Activated naive CD4-positive, alpha-beta T cell treated with Interleukin-2 at 50 U/mL for 16 hours (primary cell): ENCODE data around the gene GRHL3.
A peak's percentile ranks its signal among the peaks of the same experiment; 100 is the strongest.

Experiments
- DNase-seq: peaks from one replicate; pipeline ENCODE4 v3.0.0-alpha.2; 2020

Gene GRHL3

DNA sequence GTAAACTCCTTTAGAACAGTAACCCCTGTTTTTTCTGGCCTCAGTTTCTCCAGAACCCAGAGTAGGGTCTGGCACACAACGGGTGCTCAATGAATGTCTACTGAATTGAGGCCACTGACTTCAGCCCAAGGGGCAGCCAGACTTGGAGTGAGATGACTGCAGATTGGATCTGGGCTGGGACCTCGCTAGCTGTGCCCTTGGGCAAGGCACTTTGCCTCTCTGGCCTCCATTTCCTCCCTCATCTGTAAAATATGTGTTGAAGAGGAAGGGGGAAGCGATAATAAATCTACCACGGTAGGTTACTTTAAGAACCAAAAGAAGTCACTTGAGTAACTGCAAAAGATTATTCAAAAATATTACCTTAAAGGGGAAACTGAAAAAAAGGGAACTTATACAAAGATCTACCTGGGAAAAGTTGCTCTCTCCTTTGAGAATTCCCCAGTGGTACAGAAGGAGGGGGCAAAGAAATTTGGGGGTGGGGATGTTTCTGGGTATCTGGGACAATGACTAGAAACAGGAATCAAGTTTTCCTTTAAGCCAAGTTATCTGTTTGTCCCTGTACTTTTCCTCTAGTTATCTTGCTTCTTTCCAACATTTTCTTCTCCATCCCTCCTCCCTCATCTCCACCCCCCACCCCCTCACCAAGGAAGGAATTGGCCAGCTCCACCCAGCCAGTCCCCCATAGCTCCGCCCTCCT is 394 bp upstream of the GRHL3 start:
- DNase-seq: no peak

DNA sequence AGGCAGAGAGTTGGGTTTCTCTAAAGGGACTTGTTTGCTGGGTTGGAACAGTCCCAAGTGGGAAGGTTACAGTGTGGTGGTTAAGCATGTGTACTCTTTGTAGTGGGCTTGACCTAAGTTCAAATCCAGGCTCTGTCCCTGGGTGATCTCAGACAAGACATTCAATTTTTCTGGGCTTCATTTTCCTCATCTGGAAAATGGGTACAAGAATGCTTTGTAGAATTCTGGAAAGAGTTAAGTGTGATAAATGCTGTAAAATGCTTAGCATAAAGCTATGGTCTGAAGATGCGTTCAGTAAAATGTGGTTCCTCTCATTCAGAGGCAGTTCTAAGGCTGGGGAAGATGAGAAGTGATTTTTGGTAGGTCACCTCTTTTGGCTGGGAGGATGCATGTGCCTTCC is 805 bp downstream of the GRHL3 start:
- DNase-seq: no peak

DNA sequence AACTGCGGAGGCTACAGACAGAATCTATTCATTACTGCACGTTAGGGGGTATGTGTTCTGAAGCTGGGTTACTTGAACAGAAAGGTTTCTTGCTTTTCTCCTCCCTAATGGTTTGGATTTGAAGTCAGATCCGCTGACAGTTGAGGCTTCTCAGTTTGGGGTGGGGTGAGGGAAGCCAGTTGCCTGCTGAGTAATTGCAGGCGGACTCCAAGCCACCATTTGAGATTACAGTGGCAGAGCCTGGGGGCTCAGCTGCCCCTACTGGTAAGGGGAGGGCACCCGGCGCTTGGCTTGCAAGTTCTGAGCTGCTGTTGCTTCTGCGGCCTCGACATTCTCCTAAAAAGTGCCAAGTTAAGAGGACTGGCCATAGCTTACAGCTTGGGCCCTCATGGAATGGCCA is 2.0 kb downstream of the GRHL3 start:
- DNase-seq: no peak

DNA sequence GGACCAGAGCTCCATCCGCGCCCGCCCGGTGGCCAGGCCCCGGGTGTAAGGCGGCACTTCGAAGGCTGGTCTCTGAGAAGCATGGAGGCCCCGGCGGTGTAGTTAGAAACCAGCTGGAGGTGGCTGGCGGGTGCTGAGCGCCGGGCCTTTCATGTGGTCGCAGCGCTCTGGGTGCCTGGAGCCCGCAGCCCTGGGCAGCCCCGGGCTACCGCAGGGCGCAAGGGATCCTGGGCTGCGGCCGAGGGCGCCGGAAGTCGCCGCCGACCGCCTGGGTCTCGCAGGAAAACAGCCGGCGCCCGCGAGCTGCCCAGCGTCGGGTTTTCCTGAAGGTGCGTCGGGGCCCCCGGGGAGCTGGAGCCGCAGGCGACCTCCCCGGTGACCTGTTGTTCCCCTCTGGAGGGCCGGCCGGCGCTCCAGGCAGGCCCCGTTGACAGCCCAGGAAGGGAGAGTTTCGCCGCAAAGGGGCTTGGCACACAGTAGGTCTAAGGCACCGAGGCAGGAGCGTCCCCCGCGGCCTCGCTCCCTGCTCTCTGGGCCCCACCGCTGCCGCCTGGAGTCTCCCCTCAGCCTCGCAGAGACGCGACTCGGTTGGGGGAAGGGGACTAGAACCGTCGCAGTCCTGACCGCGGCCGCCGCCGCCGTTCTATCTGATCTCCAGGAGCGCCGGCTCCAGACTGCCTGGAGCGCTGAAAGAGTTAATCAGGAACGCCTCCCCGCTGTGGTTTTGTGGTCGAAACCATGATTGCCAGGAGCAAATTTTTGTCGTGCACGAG is 2.7 kb downstream of the GRHL3 start:
- DNase-seq: peak; percentile 76

DNA sequence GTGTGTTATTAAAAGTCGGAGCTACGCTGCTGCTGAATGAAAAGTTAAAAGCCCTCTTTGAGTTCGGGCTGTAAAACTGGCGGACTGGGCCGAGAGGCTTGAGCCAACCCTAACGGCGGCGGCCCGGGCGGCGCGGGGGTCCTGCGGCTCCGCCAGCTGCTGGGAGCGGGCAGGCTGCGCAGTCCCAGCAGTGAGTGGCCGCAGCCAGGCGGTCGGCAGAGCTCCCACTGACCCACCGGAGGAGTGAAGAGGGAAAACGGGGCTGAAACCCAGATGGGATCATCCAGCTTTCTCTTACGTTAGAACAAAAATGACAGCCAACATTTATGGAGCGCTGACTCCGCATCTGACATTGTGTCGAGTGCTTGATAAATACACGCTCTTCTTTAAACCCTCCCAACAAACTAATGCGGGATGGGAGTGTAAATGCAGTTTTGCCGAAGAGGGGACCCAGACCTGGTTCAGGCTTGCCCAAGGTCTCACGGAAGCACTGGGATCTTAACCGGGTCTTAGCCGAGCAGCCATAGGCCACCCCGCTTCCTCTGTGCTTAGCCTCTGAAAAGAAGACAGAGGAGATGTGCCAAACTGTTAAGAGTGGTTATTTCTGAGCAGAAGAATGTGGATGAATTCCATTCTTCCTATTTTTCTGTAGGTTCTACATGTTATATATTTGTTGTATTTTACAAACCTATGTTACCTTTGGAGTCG is 3.5 kb downstream of the GRHL3 start:
- no peak for DNase-seq

DNA sequence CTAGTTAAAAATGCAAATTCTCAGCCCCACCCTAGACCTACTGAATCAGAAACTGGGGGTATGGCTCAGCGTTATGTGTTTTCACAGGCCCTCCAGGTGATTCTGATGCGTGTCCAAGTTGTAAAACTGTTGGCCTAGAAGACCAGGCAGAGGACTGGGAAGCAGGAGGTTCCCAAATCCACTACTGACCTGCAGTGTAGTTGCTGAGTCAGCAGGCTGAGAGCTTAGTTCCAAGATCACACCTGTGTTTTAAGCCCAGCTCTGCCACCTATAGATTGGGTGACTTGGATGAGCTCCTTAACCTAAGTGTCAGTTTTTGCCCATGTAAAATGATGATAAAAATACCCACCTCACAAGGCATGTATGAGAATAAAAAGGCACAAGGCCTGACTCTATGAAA is 4.1 kb downstream of the GRHL3 start:
- no peak for DNase-seq

DNA sequence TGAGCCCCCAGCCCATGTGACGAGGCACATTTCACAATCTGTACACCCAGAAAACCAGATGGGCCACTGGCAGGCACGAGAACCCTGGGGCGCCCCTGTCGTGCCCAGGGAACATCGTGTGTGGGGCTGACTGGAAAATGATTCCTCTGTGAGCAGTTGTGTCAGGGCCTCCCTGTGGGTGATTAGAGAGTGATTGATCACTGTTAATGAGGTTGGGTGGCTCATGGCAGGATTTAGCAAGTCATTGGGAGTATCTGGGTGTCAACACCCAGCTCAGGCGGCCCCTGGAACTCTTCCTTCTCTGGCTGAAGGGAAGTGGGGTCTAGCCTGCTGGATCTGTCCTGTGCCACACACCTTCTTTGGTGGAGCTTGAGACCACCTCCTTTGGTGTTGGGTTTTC is 5.7 kb downstream of the GRHL3 start:
- DNase-seq: no peak

DNA sequence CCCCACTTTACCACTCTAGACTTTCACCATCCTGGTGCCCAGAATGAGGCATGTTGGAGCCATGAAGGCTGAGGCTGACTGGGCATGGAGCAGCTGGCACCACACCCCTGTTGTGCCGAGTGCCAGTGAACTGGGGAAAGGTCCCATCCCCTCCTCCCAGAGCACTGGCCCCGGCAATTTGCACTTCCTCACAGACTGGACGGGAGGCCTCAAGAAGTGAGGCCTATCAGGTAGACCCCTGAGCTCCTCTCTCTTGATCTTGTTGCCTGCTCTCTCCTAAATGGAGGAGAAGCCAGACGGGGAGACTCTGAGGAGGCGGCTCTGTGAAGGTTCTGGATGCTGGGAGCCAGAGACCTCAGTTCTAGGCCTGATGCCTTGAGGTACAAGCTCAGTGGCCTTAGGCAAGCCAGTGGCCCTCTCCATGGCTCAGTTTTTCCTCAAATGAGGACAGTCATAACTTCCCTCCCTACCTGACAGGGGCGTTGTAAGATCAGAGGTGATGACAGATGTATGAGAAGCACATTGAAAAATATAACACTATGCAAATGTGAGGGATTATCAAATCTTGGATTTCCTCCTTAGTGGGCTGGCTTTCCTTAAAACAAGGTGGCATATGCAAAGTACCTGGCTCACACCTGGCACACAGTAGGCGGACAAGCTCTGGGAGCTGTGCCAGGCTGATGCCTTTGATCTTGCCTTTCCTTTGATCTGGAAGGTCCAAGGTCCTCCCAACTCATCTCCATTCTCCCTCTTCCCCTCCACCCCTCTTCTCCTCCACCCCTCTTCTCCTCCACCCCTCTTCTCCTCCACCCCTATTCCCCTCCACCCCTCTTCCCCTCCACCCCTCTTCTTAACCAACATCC is 6.7 kb downstream of the GRHL3 start:
- DNase-seq: no peak

DNA sequence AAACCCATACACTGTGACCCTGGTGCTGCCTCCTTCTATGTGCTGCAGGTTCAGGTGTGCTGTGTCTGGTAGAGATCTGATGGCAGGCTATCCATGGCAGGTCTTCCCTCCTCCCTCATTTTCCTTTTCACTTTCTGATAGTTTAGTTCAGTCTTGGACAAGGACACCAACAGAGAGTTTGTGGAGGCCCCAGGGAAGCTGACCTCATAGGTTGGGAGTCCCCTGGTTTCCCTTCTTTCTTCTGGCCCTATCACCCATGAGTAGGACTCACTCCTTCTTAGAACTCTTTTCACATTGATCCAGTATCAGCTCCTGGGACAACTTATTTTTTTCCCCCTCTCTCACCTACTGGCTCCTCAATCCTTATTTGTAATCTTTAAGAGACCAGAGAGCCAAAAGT is 8.3 kb downstream of the GRHL3 start:
- no peak for DNase-seq

DNA sequence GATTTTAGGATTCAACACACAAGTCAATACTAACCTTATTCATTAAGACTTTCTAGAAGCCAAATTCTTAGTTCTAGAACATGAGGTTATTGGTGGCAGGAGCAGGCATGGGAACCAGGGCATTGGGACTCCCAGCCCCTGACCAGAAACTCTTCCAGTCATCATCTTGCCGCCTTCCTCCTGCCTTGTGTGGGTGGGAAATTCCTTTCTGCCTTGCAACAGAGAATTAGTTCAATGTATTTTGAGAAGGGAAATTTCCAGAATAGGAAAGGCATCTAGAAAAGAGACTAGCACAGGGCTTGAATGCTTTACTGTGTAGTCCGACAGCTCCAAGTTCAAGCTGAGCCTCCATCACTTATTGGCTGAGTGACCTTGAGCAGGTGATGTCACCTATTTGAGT is 8.7 kb downstream of the GRHL3 start:
- DNase-seq: no peak

DNA sequence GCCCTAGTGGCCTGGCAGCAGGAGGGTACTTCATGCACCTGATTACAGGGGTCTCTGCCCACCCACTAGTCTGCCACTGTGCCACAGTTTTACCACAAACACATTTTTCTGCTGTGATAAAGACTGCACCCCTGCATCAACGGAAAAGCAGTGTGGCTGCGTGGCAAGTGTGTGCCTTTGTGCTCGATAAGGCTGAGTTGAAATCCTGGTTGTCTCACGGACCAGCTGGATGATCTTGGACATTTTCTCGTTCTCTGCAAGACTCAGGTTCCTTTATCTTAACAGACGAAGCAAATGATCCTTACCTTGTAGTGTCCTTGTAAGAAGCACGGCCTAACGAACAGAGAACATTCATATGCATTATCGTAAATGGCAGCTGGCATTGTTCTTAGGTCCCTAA is 10.2 kb downstream of the GRHL3 start:
- DNase-seq: no peak

DNA sequence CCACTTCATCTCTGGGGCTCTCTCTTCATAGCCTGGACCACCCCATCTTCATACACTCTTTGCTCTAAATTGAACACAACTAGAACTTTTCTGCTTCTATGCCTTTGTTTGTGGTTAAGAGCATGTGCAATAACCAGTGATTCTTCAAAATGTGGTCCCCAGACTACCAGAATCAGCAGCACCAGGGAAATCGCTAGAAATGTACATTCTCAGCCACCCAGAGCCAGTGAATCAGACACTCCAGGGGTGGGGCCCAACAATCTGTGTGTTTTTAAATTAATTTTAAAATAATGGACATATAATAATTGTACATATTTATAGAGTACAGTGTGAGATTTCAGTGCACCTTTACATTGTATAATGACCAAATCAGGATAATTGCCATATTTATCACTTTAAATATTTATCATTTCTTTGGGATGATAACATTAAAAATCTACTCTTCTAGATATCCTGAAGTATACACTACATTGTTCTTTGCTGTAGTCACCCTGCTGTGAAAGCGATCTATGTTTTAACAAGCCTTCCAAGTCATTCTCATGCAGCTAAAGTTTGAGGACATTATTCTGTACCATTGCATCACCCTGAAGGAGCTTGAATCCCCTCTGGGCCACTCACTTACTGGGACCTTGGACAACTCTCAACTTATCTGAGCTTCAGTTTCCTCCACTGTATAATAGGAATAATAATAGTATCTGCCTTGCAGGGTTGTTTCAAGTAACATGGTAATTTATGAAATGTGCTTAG is 10.8 kb downstream of the GRHL3 start:
- no peak for DNase-seq

DNA sequence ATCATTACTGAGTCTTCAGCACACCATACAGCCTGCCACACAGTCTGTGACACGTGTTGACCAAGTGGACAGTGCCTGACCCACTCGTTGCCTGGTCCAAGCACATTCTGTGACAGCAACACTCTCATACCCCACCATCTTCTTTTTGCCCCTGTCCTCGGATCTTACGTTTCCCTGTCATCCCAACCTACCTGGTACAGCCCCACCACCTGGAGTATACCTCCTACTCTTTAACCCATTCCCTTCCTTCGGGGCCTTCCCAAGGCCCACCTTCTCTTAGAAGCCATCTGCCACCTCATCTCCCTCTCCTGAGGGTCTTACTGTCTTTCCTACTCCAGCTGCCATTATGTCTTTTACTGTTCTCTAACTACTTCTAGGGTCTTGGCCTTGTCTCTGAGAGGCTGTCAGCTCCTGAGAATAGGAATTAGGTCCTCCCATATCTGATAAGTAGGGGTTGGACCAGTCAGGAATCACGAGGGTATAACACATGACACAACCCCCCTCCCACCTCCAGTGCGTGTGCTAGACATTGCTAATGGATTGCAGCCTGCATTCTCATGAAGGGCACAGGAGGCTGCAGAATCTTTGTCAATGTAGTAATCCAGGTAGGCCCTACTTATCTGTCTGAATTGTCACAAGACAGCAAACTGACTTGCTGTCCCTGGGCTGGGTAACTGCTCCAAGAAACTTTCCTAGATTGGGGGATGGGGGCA is 13.0 kb downstream of the GRHL3 start:
- DNase-seq: no peak

DNA sequence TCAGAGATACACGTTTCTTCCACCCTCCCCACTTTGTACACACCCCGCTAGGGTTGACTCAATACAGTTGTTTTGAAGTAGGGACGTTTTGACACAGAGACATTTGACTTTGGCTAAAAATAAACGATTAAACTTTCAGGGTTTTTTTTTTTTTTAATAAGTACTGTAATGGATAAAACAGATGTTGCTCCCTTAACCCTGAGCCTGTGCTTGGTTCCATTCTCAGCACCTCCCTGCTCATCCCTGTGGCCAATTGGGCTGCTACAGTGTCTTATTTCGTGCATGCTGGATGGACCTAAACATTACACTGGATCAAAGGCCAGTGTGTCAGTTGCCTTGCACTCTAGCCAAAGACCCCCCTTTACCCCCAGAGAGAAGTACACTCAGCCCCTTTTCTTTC is 16.9 kb downstream of the GRHL3 start:
- DNase-seq: no peak

DNA sequence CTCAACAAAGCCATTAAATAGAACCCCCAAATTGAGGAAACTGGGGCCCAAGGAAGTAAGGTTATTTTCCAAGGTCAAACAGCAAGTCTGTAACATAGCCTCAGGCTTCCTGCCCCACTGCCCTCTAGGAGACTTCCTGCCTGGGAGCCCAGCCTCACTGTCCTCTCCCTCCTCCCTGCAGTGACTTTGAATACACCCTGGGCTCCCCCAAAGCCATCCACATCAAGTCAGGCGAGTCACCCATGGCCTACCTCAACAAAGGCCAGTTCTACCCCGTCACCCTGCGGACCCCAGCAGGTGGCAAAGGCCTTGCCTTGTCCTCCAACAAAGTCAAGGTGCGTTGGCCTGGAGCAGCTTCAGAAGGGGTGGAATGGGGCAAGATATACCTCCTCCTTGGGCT is 18.3 kb downstream of the GRHL3 start:
- no peak for DNase-seq

DNA sequence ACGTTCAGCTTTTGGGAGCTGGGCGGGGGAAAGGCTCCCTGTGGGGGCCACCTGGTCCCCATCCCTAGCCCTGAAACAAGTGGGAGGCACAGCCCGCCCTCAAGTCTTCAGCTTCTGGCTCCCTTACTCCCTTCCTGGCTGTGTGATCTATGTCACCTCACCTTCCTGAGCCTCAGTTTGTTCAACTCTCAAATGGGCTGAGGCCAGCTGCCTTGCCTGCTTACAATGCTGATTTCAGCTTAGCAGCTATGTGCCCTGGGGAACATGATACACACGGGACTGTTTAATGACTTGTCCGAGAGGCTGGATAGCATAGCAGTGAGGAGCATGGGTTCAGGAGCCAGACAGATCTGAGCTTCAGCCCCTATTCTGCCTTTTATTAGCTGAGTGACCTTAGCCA is 19.3 kb downstream of the GRHL3 start:
- DNase-seq: no peak

DNA sequence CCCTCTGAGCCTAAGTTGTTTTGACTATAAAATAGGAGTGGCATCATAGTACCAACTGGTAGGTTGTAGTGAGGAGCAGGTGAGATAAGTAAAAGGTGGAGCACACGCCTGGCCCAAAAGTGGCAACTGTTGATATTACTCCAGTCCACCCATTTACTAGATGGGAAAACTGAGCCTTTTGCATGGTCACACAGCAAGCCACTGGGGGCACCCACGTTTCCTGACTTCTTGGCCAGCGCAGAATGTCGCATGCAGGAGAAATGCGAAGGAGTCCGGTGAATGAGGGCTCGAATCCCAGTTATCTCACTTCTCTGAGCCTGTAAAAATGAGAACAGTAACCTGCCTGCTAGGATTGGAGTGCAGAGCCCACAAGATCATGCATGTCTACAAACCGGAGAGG is 20.8 kb downstream of the GRHL3 start:
- no peak for DNase-seq

DNA sequence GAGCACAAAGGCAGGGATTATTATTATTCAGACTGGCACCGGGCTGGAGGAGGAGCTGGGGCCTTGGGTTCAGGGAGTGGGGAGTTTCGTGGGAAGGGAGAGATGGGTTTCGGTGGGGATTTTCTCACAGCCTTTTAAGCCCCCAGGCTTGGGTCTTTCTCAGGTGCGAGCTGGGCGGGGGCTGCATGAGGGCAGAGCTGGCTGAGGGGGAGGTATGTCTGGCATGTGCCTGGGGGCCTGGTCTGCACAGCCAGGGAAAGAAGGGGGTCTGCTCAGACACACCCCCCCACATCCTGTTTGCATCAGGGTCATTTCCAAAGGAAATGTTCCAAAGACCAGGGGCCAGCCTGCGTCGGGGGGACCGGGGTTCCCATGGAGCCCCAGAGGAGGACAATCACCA is 21.6 kb downstream of the GRHL3 start:
- no peak for DNase-seq

DNA sequence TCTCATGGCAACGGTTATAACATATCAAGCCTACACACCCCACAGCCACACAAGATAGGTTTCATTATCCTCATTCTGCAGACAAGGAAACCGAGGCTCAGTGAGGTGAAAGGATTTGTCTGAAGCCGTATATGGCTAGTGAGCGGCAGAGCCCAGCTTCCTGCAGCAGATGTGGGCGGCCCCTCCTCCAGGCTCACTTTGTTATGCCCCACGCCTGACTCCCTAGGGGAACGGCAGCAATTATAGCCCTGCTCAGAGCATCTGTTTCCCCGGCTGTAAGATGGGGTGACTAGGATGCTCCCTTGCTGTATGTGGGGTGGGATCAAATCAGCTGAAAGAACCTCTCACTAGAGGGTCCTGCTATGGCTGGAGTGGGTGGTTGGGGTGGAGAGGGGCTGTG is 22.1 kb downstream of the GRHL3 start:
- no peak for DNase-seq

DNA sequence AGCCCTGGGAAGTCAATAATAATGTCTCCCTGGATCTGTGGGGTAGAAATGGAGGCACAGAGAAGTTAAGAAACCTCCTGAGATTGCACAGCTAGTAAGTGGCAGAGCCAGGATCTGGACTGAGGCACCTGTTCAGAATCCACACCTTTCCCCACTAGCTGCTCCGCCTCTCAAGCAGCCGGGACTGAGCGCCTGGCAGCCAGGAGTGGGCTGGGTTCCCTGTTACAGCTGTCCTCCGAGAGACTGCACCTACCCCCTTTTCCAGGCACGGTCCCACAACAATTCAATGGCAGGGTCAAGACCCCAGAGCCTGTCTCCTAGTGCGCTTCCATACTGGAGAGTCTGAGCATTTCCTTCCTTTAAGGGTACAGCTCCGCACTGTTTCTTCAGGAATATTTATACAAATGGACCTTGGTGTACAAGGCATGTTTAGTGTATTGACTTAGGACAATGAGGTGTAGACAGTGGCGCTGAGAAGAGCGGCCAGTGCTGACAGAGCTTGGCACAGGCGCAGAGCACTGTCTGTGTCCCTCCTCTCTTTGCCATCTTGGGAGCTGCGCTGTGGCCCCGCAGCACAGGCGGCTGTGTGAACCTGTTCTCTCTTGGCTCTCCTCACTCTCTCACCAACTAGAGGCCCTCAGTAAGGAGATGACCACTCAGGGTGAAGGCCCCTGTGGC is 24.4 kb downstream of the GRHL3 start:
- DNase-seq: no peak

DNA sequence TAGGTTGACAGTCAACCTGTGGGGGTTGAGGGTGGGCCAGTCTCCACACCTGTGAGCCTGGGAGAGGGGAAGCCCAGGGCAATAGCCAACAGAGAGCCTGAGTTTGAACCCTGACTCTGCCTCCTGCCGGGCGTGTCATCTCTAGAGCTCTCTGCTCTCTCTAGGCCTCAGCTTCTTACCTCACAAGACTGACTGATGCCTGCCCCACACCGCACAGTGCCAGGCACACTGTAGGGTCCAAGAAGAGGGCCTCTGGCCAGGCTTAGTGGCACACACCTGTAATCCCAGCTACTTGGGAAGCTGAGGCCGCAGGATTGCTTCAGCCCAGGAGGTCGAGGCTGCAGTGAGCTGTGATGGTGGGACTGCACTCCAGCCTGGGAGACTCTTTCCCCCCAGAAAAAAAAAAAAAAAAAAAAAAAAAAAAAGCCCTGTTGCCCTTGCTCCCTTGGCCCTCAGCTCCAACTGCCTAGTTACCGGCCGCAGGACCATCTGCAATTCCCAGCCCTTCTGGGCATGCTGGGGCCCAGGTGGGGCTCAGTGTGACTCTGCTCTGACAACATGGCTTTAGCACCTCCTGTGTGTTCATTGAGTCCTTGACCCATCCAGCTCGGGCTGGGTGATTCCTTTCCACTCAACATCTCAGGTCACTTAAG is 25.1 kb downstream of the GRHL3 start:
- DNase-seq: no peak
